K562 (cell line): ENCODE measurements around the gene CRAT. TPM values are rescaled to one million over a fixed set of nuclear protein-coding genes. Genes with fewer than 3 reads are reported as not detected.

Experiments used
- ATAC-seq: fragments of 200-7000 bp; cut with Tn5 transposase; 3 replicates; pipeline ENCODE4 v1.9.1; 2020; ENCODE audit warnings: moderate library complexity
- BruUV-seq: library from RNA; stranded (reverse); fragments of 400-500 nt; replicated peaks from 2 replicates; lab custom pipeline; 2021; lab: Mats Ljungman, UMichigan
- CTCF ChIA-PET: fragments of 300-600 bp; formaldehyde crosslinking; extraction: SDS; loops from one replicate; lab custom pipeline; 2021; ENCODE audit warnings: low intra/inter-chr PET ratio; lab: Yijun Ruan, JAX
- POLR2A ChIA-PET: fragments of 300-600, 350-650 bp; sonication (Branson Sonifier 250); formaldehyde crosslinking; extraction: SDS; loops from one replicate; lab custom pipeline; 2021; ENCODE audit warnings: antibody characterized with exemption, inconsistent platforms; lab: Yijun Ruan, JAX
- DNase-seq, 4 experiments: peaks; one replicate each; pipeline versions ENCODE4 v3.0.0 to v3.0.0-alpha.2; 2011 to 2018; ENCODE audit warnings: low spot score in 3 of 4, mixed read lengths in 3 of 4; ENCODE audit errors: extremely low read depth in 1 of 4
- FAIRE-seq: peaks from 2 replicates; lab custom pipeline; 2011; peaks lifted over from hg19 to GRCh38; lab: Jason Lieb, UNC
- H2AFZ ChIP-seq: 2 replicates; pipeline ENCODE4 v1.6.0; 2011; ENCODE audit warnings: low read depth, low read length, control low read depth, inconsistent platforms
- H3K27ac ChIP-seq: fragments of 200-600 bp; 3 replicates; pipeline ENCODE4 v1.8.0; 2011; ENCODE audit warnings: low read depth, mild to moderate bottlenecking, control low read depth, inconsistent platforms, low read length, moderate library complexity, mixed read lengths; ENCODE audit errors: extremely low read depth
- H3K27me3 ChIP-seq, 2 experiments: fragments of 300-600 bp in 1 of 2; 2 replicates in 1 of 2; 3 replicates in 1 of 2; pipeline versions ENCODE4 v1.6.0 to v1.8.0; 2011; ENCODE audit warnings: inconsistent platforms in 2 of 2, low read length in 2 of 2, mild to moderate bottlenecking in 1 of 2, mixed read lengths in 1 of 2, moderate library complexity in 1 of 2; ENCODE audit not compliant: control insufficient read depth in 2 of 2, insufficient read depth in 2 of 2
- H3K36me3 ChIP-seq: fragments of 300-600 bp; 3 replicates; pipeline ENCODE4 v1.8.0; 2011; ENCODE audit warnings: mild to moderate bottlenecking, low read length, inconsistent platforms; ENCODE audit not compliant: control insufficient read depth, insufficient read depth
- H3K4me1 ChIP-seq, 2 experiments: fragments of 200-600 bp in 1 of 2; replicated peaks in 1 of 2; 2 replicates in 1 of 2; 3 replicates in 1 of 2; pipeline versions ENCODE4 v1.5.1 to v1.8.0; 2011; ENCODE audit warnings: inconsistent platforms in 2 of 2, low read length in 2 of 2, mild to moderate bottlenecking in 1 of 2, mixed read lengths in 1 of 2, moderate library complexity in 1 of 2; ENCODE audit not compliant: control insufficient read depth in 2 of 2, insufficient read depth in 2 of 2
- H3K4me2 ChIP-seq: 2 replicates; pipeline ENCODE4 v1.6.1; 2011; ENCODE audit warnings: low read length, control low read depth, inconsistent platforms, mixed read lengths; ENCODE audit not compliant: insufficient read depth
- H3K4me3 ChIP-seq: fragments of 200-600 bp; sonication (generic), shearing (Covaris generic); 2 replicates; pipeline ENCODE4 v1.5.1; 2016; ENCODE audit warnings: control low read depth, inconsistent platforms
- H3K79me2 ChIP-seq: fragments of 200-600 bp; 3 replicates; pipeline ENCODE4 v1.8.0; 2011; ENCODE audit warnings: low read length, inconsistent platforms; ENCODE audit not compliant: control insufficient read depth, insufficient read depth
- H3K9ac ChIP-seq, 2 experiments: 2 replicates each; pipeline versions ENCODE4 v1.6.0 to v1.6.1; 2011; ENCODE audit warnings: low read depth in 2 of 2, low read length in 2 of 2, control low read depth in 1 of 2, inconsistent platforms in 1 of 2, mild to moderate bottlenecking in 1 of 2, mixed read lengths in 1 of 2; ENCODE audit not compliant: insufficient read depth in 1 of 2
- H3K9me1 ChIP-seq: one replicate; pipeline ENCODE4 v1.6.0; 2011; ENCODE audit warnings: inconsistent platforms, mild to moderate bottlenecking, low read length, moderate library complexity; ENCODE audit not compliant: control insufficient read depth, insufficient read depth
- H3K9me3 ChIP-seq: replicated peaks from 2 replicates; pipeline ENCODE4 v1.5.1; 2011; ENCODE audit warnings: low read depth, low read length, inconsistent platforms; ENCODE audit not compliant: control insufficient read depth, insufficient read depth
- H4K20me1 ChIP-seq: replicated peaks from 2 replicates; pipeline ENCODE4 v1.6.1; 2011; ENCODE audit warnings: low read length, inconsistent platforms, mixed read lengths; ENCODE audit not compliant: control insufficient read depth, insufficient read depth
- NCOA4 ChIP-seq: fragments of 450-650 bp; IDR thresholded peaks from 2 replicates; pipeline ENCODE4 v1.6.1; 2018; ENCODE audit warnings: mild to moderate bottlenecking; ENCODE audit not compliant: partially characterized antibody
- PATZ1 ChIP-seq: fragments of 250-450 bp; sonication (Bioruptor Pico); IDR thresholded peaks from 2 replicates; pipeline ENCODE4 v1.5.0; 2020; ENCODE audit warnings: mild to moderate bottlenecking, borderline replicate concordance
- XRCC5 ChIP-seq: fragments of 200-400 bp; formaldehyde crosslinking; IDR thresholded peaks from 2 replicates; pipeline ENCODE4 v1.6.1; 2017; ENCODE audit warnings: low read depth, mild to moderate bottlenecking, low read length
- ZBTB1 ChIP-seq: sonication (generic); formaldehyde crosslinking; IDR thresholded peaks from 2 replicates; pipeline ENCODE4 v1.8.1; 2023; ENCODE audit warnings: missing genetic modification reagents, low read depth, mild to moderate bottlenecking, borderline replicate concordance
- WGBS: fragments of 100-300 bp; shearing (Covaris generic); methylation state at CpG from one replicate; pipeline ENCODE4 v1.1.6; 2016; ENCODE audit warnings: low coverage, mixed read lengths; ENCODE audit not compliant: insufficient coverage; ENCODE audit errors: missing lambda C conversion rate; 5-methylcytosine and 5-hydroxymethylcytosine counted together
- in situ Hi-C: fragments of 300-500 bp; cut with MboI; formaldehyde crosslinking; loops from 4 replicates; pipeline ENCODE4 v1.15.0; 2018; ENCODE audit warnings: inconsistent platforms, mixed read lengths
- intact Hi-C: fragments of 100-400 bp; cut with micrococcal nuclease; formaldehyde crosslinking; loops from 2 replicates; pipeline ENCODE4 v1.14.2; 2022
- polyA plus RNA-seq, 8 experiments: library from polyadenylated mRNA; depleted of rRNA in 4 of 8; stranded (reverse) in 5 of 8; unstranded in 3 of 8; fragments of >200 nt; fragmentation: Nextera tagmentation in 2 of 8; fragmentation: Illumina TruSeq in 1 of 8; extraction: Ambion mirVana in 2 of 8; extraction: Trizol in 1 of 8; gene quantifications; 2 replicates each; pipeline versions ENCODE4 v1.2.1 to v1.2.3, GENCODE V29; 2011 to 2014; ENCODE audit warnings: inconsistent platforms in 1 of 8, missing spikeins in 1 of 8
- total RNA-seq, 7 experiments: library from RNA; depleted of rRNA in 6 of 7; stranded (reverse); fragments of >200 nt in 6 of 7; fragmentation: Illumina TruSeq in 2 of 7; extraction: Trizol in 2 of 7; gene quantifications; 2 replicates each; pipeline versions ENCODE4 v1.2.1 to v1.2.3, GENCODE V29; 2011 to 2021; ENCODE audit warnings: low replicate concordance in 1 of 7
- TF ChIP-seq, protein P1 (sequence below): fragments of 450-650 bp; IDR thresholded peaks from 2 replicates; pipeline ENCODE4 v1.6.1; 2016

The CRAT gene
- total and polyA plus RNA-seq, 9 of the 15 experiments (the other 6 are each of a cell fraction or from before 2014, with no cell fraction given): 0.20 to 13.8 (median 5.4) TPM

DNA sequence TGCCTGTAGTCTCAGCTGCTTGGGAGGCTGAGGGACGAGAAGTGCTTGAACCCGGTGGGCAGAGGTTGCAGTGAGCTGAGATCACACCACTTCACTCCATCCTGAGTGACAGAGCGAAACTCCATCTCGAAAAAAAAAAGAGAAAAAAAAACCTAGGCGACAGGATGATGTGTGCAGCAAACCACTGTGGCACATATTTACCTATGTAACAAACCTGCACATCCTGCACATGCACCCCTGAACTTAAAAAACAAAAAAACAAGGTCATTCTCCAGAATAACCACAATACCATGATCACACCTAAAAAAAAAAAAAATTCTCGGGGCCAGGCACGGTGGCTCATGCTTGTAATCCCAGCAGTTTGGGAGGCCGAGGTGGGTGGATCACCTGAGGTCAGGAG, 37.2 kb downstream of the CRAT start:
- Histone ChIP-seq H3K4me1 (peaks cover 40 to 50% of the 10 kb centered on the region in 2 experiments), H3K4me2 (no peak overlapping the region), H3K36me3 (peaks cover 34% of the 10 kb centered on the region; the same call in 2 of the 3 replicates), H3K9me1 (no peaks in the 10 kb centered on the region), H3K27me3 (no peaks in the 10 kb centered on the region), H3K9ac (no peak overlapping the region), H3K9me3 (no peaks in the 10 kb centered on the region), H4K20me1 (no peaks in the 10 kb centered on the region), H3K4me3 (no peak overlapping the region), H2AFZ (no peak overlapping the region), H3K79me2 (peaks cover 16% of the 10 kb centered on the region; the same call in 2 of the 3 replicates), H3K27ac (no peak overlapping the region)
- no TSS peak for BruUV-seq
- in situ Hi-C loops (no loop called here), intact Hi-C loops (no loop called here)
- ATAC-seq: no peak
- ChIA-PET POLR2A (interaction anchor here (0.6 to 1.6 kb wide), 4 partner anchors 8 to 37 kb away, joined by 3 to 6 read pairs (median 4); partner anchors contain the start of genes DOLPP1 and MIGA2), CTCF (no interaction called here)
- no peak for FAIRE-seq
- TF ChIP-seq PATZ1 (CRISPR knock-in tag) (no peak), NCOA4 (no peak), ZBTB1 (CRISPR knock-in tag) (no peak), XRCC5 (no peak)
- TF ChIP-seq, protein P1, sequence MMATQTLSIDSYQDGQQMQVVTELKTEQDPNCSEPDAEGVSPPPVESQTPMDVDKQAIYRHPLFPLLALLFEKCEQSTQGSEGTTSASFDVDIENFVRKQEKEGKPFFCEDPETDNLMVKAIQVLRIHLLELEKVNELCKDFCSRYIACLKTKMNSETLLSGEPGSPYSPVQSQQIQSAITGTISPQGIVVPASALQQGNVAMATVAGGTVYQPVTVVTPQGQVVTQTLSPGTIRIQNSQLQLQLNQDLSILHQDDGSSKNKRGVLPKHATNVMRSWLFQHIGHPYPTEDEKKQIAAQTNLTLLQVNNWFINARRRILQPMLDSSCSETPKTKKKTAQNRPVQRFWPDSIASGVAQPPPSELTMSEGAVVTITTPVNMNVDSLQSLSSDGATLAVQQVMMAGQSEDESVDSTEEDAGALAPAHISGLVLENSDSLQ: peak; percentile 15; the same call in 1 of the 2 replicates
- WGBS: 86% methylated on average over 6 of the region's 8 CpGs
- DNase-seq: no peak
